Esophagus muscularis mucosa (tissue), 4 donors: ENCODE data around the gene RBM19.

Experiments
- EP300 ChIP-seq: sonication (generic); formaldehyde crosslinking; IDR thresholded peaks from one replicate; pipeline ENCODE4 v1.6.1; 2017; ENCODE audit warnings: antibody characterized with exemption
- POLR2A ChIP-seq: fragments of 450-650 bp; IDR thresholded peaks from one replicate; pipeline ENCODE4 v1.6.1; 2017; ENCODE audit warnings: antibody characterized with exemption, moderate library complexity, mild to moderate bottlenecking, low read depth
- POLR2AphosphoS5 ChIP-seq, 2 donors: sonication (generic); formaldehyde crosslinking; IDR thresholded peaks; one replicate each; pipeline ENCODE4 v1.6.1; 2017; ENCODE audit warnings: antibody characterized with exemption in 2 of 2
- TF ChIP-seq, protein P1 (sequence below), 3 experiments: fragments of 200-600 bp in 2 of 3; fragments of 450-650 bp in 1 of 3; sonication (generic) in 2 of 3; IDR thresholded peaks; one replicate each; pipeline ENCODE4 v1.5.1; 2017 to 2019; ENCODE audit warnings: antibody characterized with exemption in 3 of 3, mild to moderate bottlenecking in 2 of 3, moderate library complexity in 1 of 3

DNA sequence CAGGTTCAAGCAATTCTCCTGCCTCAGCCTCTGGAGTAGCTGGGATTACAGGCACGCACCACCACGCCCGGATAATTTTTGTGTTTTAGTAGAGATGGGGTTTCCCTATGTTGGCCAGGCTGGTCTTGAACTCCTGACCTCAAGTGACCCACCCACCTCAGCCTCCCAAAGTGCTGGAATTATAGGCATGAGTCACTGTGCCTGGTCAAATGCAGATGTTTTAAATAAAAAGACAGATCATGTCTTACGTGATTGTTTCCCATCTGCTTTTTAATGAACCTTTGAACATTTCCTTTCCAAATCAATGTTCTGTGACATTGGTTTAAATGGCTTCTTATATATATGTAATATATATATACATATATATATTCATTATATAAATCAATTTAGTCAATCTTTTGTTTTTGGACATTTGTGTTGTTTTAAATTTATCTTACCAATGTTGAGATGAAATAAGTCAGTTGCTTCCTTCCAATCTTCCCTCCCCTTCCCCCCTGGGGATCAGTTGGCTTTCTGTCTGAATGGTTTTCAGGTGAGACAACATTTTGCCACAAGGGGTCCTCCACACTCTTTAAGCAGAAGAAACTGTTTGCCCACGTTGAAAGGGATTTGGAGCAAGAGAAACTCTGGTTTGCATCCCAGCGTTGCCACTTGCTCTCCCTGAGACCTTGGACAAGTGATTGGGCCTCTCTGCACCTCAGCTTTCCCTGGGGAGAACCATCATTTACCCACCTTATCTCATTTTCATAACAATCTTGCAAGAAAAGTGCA, 47.6 kb upstream of the RBM19 start:
- TF ChIP-seq, protein P1, sequence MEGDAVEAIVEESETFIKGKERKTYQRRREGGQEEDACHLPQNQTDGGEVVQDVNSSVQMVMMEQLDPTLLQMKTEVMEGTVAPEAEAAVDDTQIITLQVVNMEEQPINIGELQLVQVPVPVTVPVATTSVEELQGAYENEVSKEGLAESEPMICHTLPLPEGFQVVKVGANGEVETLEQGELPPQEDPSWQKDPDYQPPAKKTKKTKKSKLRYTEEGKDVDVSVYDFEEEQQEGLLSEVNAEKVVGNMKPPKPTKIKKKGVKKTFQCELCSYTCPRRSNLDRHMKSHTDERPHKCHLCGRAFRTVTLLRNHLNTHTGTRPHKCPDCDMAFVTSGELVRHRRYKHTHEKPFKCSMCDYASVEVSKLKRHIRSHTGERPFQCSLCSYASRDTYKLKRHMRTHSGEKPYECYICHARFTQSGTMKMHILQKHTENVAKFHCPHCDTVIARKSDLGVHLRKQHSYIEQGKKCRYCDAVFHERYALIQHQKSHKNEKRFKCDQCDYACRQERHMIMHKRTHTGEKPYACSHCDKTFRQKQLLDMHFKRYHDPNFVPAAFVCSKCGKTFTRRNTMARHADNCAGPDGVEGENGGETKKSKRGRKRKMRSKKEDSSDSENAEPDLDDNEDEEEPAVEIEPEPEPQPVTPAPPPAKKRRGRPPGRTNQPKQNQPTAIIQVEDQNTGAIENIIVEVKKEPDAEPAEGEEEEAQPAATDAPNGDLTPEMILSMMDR (IDR thresholded peaks at IDR 0.05), result no peak
- no peak for TF ChIP-seq POLR2AphosphoS5 (IDR thresholded peaks at IDR 0.05)
- TF ChIP-seq POLR2A, result no peak
- no peak for TF ChIP-seq EP300
